Activated naive CD4-positive, alpha-beta T cell (primary cell): ENCODE measurements around the gene FA2H.
"Not testable (repeated sequence)": the region's sequence is repeated elsewhere in the genome, so short reads cannot be mapped to it uniquely, and the experiment has no call there.

ENCODE experiments used
- DNase-seq, 4 experiments: peaks; one replicate each; lab custom pipeline; 2025; lab: John Stamatoyannopoulos, UW

FA2H gene

DNA sequence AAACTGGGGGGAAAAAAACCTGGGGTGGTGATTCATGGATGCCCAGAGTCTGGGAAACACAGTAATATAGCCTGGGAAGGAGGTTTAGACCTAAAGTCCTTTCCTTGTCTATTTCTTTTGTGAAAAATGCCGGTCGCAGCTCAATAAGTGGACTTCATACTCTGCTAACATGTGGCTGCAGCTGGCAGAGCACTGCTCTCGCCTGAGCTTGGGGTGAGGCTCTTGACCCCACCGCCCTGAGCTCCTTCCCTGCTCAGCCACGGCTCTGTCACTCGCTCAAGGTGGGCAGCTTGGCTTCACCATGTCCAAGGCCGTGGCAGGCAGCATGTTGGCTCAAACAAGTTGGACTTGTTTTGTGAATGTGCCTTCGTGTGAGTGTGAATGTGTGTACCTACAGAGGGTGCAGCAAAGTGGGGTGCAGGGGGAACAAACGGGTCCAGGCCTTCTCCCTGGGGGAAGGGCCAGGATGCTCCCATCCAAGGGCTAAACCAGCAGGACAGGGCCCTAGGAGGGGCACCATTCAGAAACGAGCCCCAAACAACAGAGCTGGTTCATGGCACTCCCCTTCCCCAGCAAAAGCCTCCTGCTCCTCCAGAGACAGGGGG, 4.9 kb downstream of the FA2H start:
- no peak for DNase-seq

GRCh38 chr16:74768239-74768638, 6.4 kb downstream of the FA2H start:
- no peak for DNase-seq

- no peak for DNase-seq
Measured at GRCh38 chr16:74767749-74768148, 6.9 kb downstream of the FA2H start.

- no peak for DNase-seq
Measured at GRCh38 chr16:74766729-74767128, 7.9 kb downstream of the FA2H start.

DNA sequence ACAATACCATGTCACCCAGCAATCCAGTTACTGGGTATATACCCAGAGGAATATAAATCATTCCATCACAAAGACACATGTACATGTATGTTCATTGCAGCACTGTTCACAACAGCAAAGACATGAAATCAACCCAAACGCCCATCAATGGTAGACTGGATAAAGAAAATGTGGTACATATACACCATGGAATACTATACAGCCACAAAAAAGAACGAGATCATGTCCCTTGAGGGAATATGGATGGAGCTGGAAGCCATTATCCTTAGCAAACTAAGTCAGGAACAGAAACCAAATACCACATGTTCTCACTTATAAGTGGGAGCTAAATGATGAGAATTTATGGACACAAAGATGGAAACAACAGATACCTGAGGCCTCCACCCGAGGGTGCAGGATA, 10.4 kb downstream of the FA2H start:
- DNase-seq = not testable (repeated sequence)

DNA sequence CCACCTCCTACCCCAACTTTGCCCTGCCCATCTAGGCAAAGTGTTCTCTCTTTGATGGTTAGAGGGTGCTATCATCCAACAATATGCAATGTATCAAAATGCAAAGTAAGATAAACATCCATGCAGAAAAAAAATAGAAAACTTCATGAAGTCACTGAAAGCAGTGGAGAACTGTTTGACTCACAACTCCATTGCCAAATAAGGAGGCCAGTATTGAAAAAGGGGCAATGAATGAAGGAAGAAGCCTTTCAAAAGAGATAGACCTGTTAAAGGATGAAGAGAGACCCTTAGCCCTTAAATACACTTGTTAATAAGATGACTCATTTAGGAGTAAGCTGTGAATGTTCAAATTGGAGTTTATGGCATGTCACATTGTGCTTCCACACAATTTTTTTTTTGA, 13.0 kb downstream of the FA2H start:
- no peak for DNase-seq

DNA sequence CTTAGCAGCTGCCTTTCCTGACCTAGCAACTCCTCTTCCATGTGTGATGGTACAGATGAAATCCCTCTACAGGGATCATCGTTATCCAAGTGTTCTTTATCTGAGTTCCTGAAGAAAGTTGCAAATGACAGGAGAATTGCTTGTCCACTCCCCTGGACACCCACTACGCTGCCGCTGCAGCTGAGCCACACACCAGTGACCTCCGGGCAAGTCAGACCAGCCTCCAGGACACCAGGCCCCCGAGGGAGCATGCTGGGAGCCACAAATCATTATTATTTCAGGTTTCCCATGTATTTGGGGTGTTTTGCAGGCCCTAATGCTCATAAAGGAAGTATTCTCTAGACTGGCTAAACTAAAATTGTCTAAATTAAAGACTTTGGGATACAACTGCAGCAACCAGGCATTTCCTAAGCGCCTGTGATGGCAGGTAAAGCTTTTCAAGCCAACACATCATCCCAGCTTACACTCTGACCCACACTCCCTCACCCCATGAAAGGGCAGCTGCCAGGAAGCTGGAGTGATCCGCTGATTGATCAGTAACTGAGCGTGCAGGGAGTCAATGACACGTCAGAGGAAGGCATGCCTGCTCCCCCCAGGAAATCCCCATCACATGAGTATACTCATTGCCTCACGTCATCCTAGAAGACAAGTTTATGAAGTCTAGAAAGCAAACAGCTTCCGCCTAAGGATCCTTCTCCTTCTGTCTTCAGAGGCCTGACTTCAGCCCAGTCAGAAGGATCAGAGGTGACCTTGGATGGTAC, 14.4 kb downstream of the FA2H start:
- no peak for DNase-seq

DNA sequence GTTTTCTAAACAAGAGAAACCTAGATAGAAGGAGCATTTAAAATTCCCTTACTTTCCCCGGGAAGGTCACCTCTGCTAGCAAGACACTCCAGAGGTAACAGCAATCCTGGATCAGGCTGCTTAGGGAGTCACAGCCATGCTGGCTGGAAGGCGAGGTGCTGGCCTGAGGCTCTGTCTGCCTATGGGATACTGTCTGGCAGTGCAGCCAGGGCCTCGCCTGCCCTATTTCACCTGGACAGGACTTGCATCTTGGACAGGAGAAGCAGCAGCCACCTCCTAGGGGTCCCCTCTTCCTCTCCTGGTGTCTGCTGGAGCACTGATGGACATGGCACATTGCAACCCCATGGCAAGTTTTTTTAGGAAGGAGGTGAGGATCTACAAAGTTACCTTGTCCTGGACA, 15.1 kb downstream of the FA2H start:
- no peak for DNase-seq

GRCh38 chr16:74758801-74759200, 15.8 kb downstream of the FA2H start:
- DNase-seq = no peak

- no peak for DNase-seq
Measured at GRCh38 chr16:74757349-74757748, 17.3 kb downstream of the FA2H start.

DNA sequence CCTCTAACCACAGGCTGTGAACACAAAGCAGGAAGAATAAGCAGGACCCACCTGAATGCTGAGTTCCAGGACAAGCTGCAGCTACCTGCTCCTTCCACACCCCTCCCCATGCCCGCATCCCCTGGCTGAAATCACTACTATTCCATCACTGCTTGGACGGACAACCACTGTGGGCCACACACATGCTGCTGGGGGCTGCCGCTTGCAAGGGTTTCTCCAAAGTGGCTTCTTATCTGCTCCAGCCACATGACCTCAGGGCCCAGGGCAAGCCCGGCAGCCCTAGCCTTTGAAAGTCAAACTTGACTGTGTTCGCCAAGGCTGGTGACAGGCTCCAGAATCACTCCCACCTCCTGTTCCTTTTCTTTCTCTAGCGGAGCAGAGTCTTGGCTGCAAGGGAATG, 18.4 kb downstream of the FA2H start:
- no peak for DNase-seq

DNA sequence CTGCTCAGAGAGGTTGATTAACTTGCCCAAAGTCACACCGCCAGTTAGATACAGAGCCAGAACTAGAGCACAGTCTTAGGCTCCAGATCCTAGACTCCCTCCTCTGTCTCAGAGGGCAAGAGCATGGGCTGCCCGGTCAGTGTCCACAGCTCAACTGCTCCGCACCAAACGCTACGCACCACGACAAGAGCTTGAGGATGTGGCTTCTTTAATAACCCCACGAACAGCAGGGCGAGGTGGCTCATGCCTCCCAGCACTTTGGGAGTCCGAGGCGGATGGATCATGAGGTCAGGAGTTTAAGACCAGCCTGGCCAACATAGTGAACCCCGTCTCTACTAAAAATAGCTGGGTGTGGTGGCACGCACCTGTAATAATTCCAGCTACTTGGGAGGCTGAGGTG, 21.4 kb downstream of the FA2H start:
- DNase-seq = no peak

GRCh38 chr16:74752756-74753155, 21.9 kb downstream of the FA2H start:
- DNase-seq = no peak

GRCh38 chr16:74752258-74752657, 22.4 kb downstream of the FA2H start:
- no peak for DNase-seq

GRCh38 chr16:74751658-74752057, 23.0 kb downstream of the FA2H start:
- DNase-seq = no peak

- no peak for DNase-seq
Measured at GRCh38 chr16:74749291-74750055, 25.1 kb downstream of the FA2H start.

GRCh38 chr16:74748616-74749026, 26.0 kb downstream of the FA2H start:
- no peak for DNase-seq

GRCh38 chr16:74747716-74748615, 26.7 kb downstream of the FA2H start:
- no peak for DNase-seq

DNA sequence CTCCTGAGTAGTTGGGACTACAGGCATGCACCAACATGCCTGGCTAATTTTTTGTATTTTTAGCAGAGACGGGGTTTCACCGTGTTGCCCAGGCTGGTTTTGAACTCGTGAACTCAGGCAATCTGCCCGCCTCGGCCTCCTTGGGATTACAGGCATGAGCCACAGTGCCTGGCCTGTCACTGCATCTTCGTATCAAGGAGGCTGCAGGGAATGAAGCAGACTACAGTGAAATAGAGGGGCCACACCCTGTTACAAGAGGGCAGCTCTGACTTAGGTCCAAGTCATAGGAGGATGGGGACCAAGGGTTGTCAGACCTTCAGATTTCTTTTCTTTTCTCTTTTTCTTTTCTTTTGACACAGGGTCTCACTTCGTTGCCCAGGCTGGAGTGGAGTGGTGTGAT, 28.7 kb downstream of the FA2H start:
- no peak for DNase-seq

DNA sequence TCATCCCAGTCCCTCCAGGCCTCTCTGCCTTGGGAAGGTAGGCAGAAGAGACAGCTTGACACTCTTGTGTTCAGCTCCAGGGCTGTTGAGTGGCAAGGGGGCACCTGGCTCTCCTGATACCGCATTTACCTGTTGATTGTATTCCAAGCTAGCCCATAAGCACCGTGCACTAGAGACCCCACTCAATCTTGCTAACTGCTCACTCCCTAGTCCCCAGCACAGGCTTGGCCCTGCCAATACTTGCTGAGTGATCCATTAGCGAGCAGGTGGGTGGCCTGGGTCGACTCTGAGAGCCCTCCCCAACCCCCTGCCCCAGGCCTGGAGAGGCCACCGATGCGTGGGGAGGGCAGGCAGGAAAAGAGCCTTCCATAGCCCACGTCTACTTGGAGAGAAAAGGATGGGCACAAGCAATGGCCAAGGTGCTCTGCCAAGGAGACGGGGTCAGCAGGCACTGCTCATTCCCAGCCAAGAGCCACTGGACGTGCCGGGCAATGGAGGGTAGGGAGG, 29.5 kb downstream of the FA2H start:
- DNase-seq = no peak

- no peak for DNase-seq
Measured at GRCh38 chr16:74744566-74744965, 30.1 kb downstream of the FA2H start.
